HEK293 (cell line): Measurements from ENCODE around the gene MTHFD1L.
A peak's percentile ranks its signal among the peaks of the same experiment; 100 is the strongest.

Experiments used
- CTCF ChIA-PET: fragments of 350-600 bp; formaldehyde crosslinking; extraction: SDS; loops from one replicate; lab custom pipeline; 2021; ENCODE audit warnings: antibody characterized with exemption; lab: Yijun Ruan, JAX
- POLR2A ChIA-PET: fragments of 300-600 bp; formaldehyde crosslinking; extraction: SDS; loops from one replicate; lab custom pipeline; 2020; ENCODE audit warnings: antibody characterized with exemption, inconsistent platforms; lab: Yijun Ruan, JAX
- H3K27ac ChIP-seq: fragments of 200-500 bp; sonication (Bioruptor generic); 2 replicates; pipeline ENCODE4 v1.5.1; 2014; ENCODE audit warnings: low read depth, low read length, control low read depth, inconsistent platforms; ENCODE audit errors: extremely low read depth
- H3K36me3 ChIP-seq, 2 experiments: fragments of 200-500 bp in 1 of 2; sonication (Bioruptor generic) in 1 of 2; 1 replicate in 1 of 2; 2 replicates in 1 of 2; pipeline ENCODE4 v1.5.1; 2014 to 2017; ENCODE audit warnings: inconsistent platforms in 2 of 2, low read length in 2 of 2; ENCODE audit not compliant: control insufficient read depth in 2 of 2, insufficient read depth in 1 of 2
- H3K4me1 ChIP-seq: fragments of 200-500 bp; sonication (Bioruptor generic); 2 replicates; pipeline ENCODE4 v1.5.1; 2014; ENCODE audit warnings: mild to moderate bottlenecking, low read length, inconsistent platforms; ENCODE audit not compliant: control insufficient read depth, insufficient read depth
- H3K4me3 ChIP-seq: 2 replicates; pipeline ENCODE4 v1.5.1; 2011; ENCODE audit warnings: low read depth, mild to moderate bottlenecking, control low read depth, low read length, moderate library complexity
- H3K9me3 ChIP-seq: fragments of 200-500 bp; sonication (Bioruptor generic); 2 replicates; pipeline ENCODE4 v1.5.1; 2014; ENCODE audit warnings: low read depth, low read length, inconsistent platforms; ENCODE audit not compliant: control insufficient read depth, insufficient read depth
- IKZF3 ChIP-seq: fragments of 450-650 bp; IDR thresholded peaks from 2 replicates; pipeline ENCODE4 v1.5.0; 2018; ENCODE audit warnings: missing biosample characterization, mild to moderate bottlenecking, missing genetic modification characterization, moderate library complexity
- SETDB1 ChIP-seq: IDR thresholded peaks from one replicate; pipeline ENCODE4 v1.6.1; 2017; ENCODE audit warnings: mild to moderate bottlenecking, low read length, moderate library complexity, mixed read lengths; ENCODE audit not compliant: insufficient read length
- ZBTB8A ChIP-seq: fragments of 450-650 bp; formaldehyde crosslinking; IDR thresholded peaks from 2 replicates; pipeline ENCODE4 v1.5.1; 2016; ENCODE audit warnings: missing biosample characterization, missing genetic modification characterization
- ZNF138 ChIP-seq: fragments of 450-650 bp; formaldehyde crosslinking; IDR thresholded peaks from 2 replicates; pipeline ENCODE4 v1.5.1; 2016; ENCODE audit warnings: missing biosample characterization, missing genetic modification characterization, borderline replicate concordance
- ZNF600 ChIP-seq: fragments of 450-650 bp; formaldehyde crosslinking; IDR thresholded peaks from 2 replicates; pipeline ENCODE4 v1.5.1; 2016; ENCODE audit warnings: missing biosample characterization, missing genetic modification characterization
- ZNF768 ChIP-seq: fragments of 450-650 bp; formaldehyde crosslinking; IDR thresholded peaks from 2 replicates; pipeline ENCODE4 v1.5.1; 2018; ENCODE audit warnings: missing biosample characterization, mild to moderate bottlenecking, missing genetic modification characterization
- ZSCAN30 ChIP-seq: fragments of 450-650 bp; IDR thresholded peaks from 2 replicates; pipeline ENCODE4 v1.5.1; 2018; ENCODE audit warnings: missing biosample characterization, mild to moderate bottlenecking, missing genetic modification characterization, moderate library complexity
- TF ChIP-seq, protein P1 (sequence below): fragments of 450-650 bp; formaldehyde crosslinking; IDR thresholded peaks from 2 replicates; pipeline ENCODE4 v1.5.1; 2016; ENCODE audit warnings: missing biosample characterization, missing genetic modification characterization
- TF ChIP-seq, protein P2 (sequence below): fragments of 450-650 bp; formaldehyde crosslinking; IDR thresholded peaks from 2 replicates; pipeline ENCODE4 v1.5.1; 2016; ENCODE audit warnings: missing biosample characterization, missing genetic modification characterization
- TF ChIP-seq, protein P3 (sequence below): fragments of 450-650 bp; formaldehyde crosslinking; IDR thresholded peaks from 2 replicates; pipeline ENCODE4 v1.5.1; 2017; ENCODE audit warnings: missing biosample characterization, missing genetic modification characterization
- TF ChIP-seq, protein P4 (sequence below): fragments of 450-650 bp; formaldehyde crosslinking; IDR thresholded peaks from 2 replicates; pipeline ENCODE4 v1.5.1; 2016; ENCODE audit warnings: missing biosample characterization, missing genetic modification characterization
- TF ChIP-seq, protein P5 (sequence below): fragments of 450-650 bp; formaldehyde crosslinking; IDR thresholded peaks from 2 replicates; pipeline ENCODE4 v1.5.1; 2016; ENCODE audit warnings: missing biosample characterization, missing genetic modification characterization

Gene MTHFD1L

DNA sequence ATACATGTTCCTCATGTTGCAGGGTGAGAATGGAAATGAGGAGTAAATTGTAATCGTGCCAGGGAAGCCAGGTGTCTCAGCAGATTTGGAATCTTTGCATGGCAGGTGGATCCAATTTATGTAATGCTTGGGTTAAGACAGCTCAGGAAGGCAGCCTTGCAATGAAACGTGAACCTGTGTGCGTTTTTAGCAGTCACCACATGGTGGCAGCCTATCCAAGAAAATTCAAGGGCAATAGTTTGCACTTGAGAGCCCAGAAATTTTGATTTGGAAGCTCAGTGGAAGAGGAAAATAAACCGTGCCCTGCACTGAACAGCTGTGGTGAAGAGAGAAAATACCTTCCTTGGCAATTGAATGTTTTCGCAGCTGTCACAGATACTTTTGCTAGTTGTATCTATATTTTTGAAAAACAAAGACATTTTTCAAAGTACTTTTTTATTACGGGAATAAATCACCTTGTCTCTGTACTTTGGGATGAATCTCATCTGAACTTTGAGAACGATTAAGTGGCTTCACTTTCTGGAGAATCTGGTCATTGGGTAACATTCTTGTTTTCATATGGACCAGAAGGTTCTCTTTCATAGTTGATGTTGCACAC lies 26.5 kb downstream of the MTHFD1L start (continued):
- TF ChIP-seq, protein P1, sequence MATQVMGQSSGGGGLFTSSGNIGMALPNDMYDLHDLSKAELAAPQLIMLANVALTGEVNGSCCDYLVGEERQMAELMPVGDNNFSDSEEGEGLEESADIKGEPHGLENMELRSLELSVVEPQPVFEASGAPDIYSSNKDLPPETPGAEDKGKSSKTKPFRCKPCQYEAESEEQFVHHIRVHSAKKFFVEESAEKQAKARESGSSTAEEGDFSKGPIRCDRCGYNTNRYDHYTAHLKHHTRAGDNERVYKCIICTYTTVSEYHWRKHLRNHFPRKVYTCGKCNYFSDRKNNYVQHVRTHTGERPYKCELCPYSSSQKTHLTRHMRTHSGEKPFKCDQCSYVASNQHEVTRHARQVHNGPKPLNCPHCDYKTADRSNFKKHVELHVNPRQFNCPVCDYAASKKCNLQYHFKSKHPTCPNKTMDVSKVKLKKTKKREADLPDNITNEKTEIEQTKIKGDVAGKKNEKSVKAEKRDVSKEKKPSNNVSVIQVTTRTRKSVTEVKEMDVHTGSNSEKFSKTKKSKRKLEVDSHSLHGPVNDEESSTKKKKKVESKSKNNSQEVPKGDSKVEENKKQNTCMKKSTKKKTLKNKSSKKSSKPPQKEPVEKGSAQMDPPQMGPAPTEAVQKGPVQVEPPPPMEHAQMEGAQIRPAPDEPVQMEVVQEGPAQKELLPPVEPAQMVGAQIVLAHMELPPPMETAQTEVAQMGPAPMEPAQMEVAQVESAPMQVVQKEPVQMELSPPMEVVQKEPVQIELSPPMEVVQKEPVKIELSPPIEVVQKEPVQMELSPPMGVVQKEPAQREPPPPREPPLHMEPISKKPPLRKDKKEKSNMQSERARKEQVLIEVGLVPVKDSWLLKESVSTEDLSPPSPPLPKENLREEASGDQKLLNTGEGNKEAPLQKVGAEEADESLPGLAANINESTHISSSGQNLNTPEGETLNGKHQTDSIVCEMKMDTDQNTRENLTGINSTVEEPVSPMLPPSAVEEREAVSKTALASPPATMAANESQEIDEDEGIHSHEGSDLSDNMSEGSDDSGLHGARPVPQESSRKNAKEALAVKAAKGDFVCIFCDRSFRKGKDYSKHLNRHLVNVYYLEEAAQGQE (tag by site-specific recombination), result no peak
- TF ChIP-seq, protein P2, sequence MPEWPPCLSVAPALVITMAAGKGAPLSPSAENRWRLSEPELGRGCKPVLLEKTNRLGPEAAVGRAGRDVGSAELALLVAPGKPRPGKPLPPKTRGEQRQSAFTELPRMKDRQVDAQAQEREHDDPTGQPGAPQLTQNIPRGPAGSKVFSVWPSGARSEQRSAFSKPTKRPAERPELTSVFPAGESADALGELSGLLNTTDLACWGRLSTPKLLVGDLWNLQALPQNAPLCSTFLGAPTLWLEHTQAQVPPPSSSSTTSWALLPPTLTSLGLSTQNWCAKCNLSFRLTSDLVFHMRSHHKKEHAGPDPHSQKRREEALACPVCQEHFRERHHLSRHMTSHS (tag by site-specific recombination), result no peak
- TF ChIP-seq, protein P3, sequence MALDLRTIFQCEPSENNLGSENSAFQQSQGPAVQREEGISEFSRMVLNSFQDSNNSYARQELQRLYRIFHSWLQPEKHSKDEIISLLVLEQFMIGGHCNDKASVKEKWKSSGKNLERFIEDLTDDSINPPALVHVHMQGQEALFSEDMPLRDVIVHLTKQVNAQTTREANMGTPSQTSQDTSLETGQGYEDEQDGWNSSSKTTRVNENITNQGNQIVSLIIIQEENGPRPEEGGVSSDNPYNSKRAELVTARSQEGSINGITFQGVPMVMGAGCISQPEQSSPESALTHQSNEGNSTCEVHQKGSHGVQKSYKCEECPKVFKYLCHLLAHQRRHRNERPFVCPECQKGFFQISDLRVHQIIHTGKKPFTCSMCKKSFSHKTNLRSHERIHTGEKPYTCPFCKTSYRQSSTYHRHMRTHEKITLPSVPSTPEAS (tag by site-specific recombination), result no peak
- TF ChIP-seq ZSCAN30 (tag by site-specific recombination), result peak; percentile 72
- TF ChIP-seq IKZF3 (tag by site-specific recombination), result no peak
- no peak for TF ChIP-seq ZBTB8A (tag by site-specific recombination)
- TF ChIP-seq, protein P4, sequence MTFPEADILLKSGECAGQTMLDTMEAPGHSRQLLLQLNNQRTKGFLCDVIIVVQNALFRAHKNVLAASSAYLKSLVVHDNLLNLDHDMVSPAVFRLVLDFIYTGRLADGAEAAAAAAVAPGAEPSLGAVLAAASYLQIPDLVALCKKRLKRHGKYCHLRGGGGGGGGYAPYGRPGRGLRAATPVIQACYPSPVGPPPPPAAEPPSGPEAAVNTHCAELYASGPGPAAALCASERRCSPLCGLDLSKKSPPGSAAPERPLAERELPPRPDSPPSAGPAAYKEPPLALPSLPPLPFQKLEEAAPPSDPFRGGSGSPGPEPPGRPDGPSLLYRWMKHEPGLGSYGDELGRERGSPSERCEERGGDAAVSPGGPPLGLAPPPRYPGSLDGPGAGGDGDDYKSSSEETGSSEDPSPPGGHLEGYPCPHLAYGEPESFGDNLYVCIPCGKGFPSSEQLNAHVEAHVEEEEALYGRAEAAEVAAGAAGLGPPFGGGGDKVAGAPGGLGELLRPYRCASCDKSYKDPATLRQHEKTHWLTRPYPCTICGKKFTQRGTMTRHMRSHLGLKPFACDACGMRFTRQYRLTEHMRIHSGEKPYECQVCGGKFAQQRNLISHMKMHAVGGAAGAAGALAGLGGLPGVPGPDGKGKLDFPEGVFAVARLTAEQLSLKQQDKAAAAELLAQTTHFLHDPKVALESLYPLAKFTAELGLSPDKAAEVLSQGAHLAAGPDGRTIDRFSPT (tag by site-specific recombination), result no peak
- TF ChIP-seq ZNF768, result no peak

DNA sequence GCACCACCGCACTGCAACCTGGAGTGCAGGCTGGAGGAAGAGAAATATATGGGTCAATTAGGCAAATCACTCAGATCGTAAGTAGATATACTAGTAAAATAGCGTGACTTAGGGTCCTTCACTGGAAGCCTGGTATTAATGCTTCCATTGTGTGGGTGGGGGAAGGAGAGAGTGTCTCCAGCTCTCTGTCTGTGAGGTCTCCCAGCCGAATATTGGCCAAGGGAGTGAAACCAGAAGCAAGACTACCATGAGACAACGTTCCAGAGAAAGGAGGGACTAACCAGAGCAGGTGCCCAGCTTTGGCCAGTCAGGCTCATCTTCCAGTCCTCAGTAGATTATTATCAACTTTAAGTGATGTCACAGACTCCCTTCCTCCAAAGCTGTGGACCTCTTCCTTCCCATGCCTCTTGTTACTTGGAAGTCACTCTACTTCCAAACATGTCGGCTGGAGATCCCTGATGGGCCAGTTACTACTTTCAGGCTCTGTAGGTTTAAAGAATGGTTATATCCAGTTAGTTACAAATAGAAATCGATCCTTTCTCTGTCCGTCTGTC lies 28.8 kb downstream of the MTHFD1L start:
- POLR2A ChIA-PET, result no interaction called here
- CTCF ChIA-PET, result interaction anchor here (0.6 to 13.4 kb wide), 9 partner anchors 9 to 702 kb away, joined by 3 to 283 read pairs (median 4); partner anchors contain the start of gene MTHFD1L
- H3K4me1 ChIP-seq, result peaks cover 6% of the 10 kb centered on the region; the same call in 1 of the 2 replicates
- H3K9me3 ChIP-seq, result no peaks in the 10 kb centered on the region
- no peak for TF ChIP-seq SETDB1
- TF ChIP-seq ZNF138 (tag by site-specific recombination), result no peak
- TF ChIP-seq ZNF600 (tag by site-specific recombination), result no peak
- TF ChIP-seq, protein P5, sequence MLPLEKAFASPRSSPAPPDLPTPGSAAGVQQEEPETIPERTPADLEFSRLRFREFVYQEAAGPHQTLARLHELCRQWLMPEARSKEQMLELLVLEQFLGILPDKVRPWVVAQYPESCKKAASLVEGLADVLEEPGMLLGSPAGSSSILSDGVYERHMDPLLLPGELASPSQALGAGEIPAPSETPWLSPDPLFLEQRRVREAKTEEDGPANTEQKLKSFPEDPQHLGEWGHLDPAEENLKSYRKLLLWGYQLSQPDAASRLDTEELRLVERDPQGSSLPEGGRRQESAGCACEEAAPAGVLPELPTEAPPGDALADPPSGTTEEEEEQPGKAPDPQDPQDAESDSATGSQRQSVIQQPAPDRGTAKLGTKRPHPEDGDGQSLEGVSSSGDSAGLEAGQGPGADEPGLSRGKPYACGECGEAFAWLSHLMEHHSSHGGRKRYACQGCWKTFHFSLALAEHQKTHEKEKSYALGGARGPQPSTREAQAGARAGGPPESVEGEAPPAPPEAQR (tag by site-specific recombination), result no peak
- H3K4me3 ChIP-seq, result no peak overlapping the region
- H3K36me3 ChIP-seq, result peaks cover 5 to 20% of the 10 kb centered on the region in 2 experiments; a peak in 2 of 3 replicates
- no peak overlapping the region for H3K27ac ChIP-seq
